Epithelial cell of proximal tubule (primary cell): ENCODE data around the gene GNAO1. TPM values are rescaled to one million over a fixed set of nuclear protein-coding genes. Genes with fewer than 3 reads are reported as not detected.
A peak's percentile ranks its signal among the peaks of the same experiment; 100 is the strongest.

Experiments used
- DNase-seq: peaks from one replicate; pipeline ENCODE4 v3.0.0-alpha.2; 2011; ENCODE audit warnings: low read depth
- H3K4me3 ChIP-seq: 2 replicates; pipeline ENCODE4 v1.5.1; 2011; ENCODE audit warnings: low read depth, mild to moderate bottlenecking, low read length
- CTCF ChIP-seq: conservative IDR thresholded peaks from 2 replicates; pipeline ENCODE4 v1.5.1; 2012; ENCODE audit warnings: low read depth, mild to moderate bottlenecking, low read length
- total RNA-seq: library from RNA; depleted of rRNA; stranded (reverse); fragments of >200 nt; gene quantifications from 2 replicates; pipeline ENCODE4 v1.2.3, GENCODE V29; 2015

The GNAO1 gene
- total RNA-seq, 1 donor from 2014 or later: 1.1 TPM

- no peak for TF ChIP-seq CTCF
- DNase-seq: no peak
- no peak overlapping the region for H3K4me3 ChIP-seq
Observed at GRCh38 chr16:56274369-56274768, 83.1 kb downstream of the GNAO1 start.

- no peak overlapping the region for H3K4me3 ChIP-seq
- DNase-seq: no peak
- TF ChIP-seq CTCF: no peak
Observed at GRCh38 chr16:56275076-56275475, 83.8 kb downstream of the GNAO1 start.

DNA sequence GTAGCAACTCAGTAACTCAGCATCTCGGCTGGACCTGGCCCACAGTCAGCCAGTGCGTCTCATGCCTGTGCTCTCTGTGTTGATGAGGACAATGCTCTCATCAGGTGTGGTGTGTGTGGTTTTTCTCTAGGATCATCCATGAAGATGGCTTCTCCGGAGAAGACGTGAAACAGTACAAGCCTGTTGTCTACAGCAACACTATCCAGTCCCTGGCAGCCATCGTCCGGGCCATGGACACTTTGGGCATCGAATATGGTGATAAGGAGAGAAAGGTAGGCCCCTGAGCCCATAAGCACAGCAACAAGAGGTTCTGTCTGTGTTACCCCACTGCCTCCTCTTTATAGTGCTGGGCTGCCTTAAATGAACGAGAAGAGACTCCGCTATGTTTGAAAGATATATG, 84.5 kb downstream of the GNAO1 start:
- H3K4me3 ChIP-seq: no peak overlapping the region
- DNase-seq: no peak
- TF ChIP-seq CTCF: no peak

DNA sequence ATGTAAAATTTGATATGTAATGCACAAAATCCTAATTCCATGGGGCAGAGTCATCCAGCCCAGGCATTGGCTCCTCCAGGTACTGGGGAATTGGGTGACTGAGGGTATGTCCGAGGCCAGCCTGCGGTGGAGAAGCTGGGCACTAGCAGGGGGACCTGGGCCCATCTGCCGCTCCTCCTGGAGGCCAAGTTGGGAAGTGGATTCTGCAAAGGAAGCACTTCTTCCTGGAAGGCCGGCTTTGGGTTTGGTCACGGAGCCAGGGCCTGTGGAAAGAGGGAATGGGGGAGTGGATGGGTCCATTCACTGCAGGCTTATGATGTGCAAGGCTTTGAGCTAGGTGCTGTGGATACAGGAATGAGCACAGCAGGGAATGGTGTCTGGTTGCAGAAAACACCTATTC, 85.8 kb downstream of the GNAO1 start:
- TF ChIP-seq CTCF: peak; percentile 9
- no peak for DNase-seq

GRCh38 chr16:56278196-56278855, 87.0 kb downstream of the GNAO1 start:
- no peak overlapping the region for H3K4me3 ChIP-seq
- TF ChIP-seq CTCF: no peak
- no peak for DNase-seq

More for the DNA sequence above, 85.8 kb downstream of the GNAO1 start:
- no peak overlapping the region for H3K4me3 ChIP-seq

GRCh38 chr16:56279132-56279531, 87.8 kb downstream of the GNAO1 start:
- no peak for DNase-seq
- TF ChIP-seq CTCF: no peak
- H3K4me3 ChIP-seq: no peak overlapping the region

- TF ChIP-seq CTCF: no peak
Observed at GRCh38 chr16:56279914-56280313, 88.6 kb downstream of the GNAO1 start.

More at GRCh38 chr16:56279914-56280313, 88.6 kb downstream of the GNAO1 start:
- no peak for DNase-seq
- H3K4me3 ChIP-seq: no peak overlapping the region
